Inflammatory macrophage treated with lipopolysaccharide for 1 hour (primary cell): ENCODE results near the gene IGHMBP2.
"Not testable (repeated sequence)": the region's sequence is repeated elsewhere in the genome, so short reads cannot be mapped to it uniquely, and the experiment has no call there.

Source experiments
- DNase-seq, 2 donors: peaks; one replicate each; pipeline ENCODE4 v3.0.0-alpha.2; 2020 to 2022

IGHMBP2 gene

GRCh38 chr11:68903288-68904247, at the start of gene IGHMBP2, which contains the start of gene MRPL21:
IGHMBP2 (plus strand) TSS chr11:68903891; CDS start chr11:68903953, 62 bp downstream.
MRPL21 (minus strand) TSS chr11:68903832; CDS start chr11:68903810, 22 bp downstream.
- peak; percentile 70 to 94 for DNase-seq

DNA sequence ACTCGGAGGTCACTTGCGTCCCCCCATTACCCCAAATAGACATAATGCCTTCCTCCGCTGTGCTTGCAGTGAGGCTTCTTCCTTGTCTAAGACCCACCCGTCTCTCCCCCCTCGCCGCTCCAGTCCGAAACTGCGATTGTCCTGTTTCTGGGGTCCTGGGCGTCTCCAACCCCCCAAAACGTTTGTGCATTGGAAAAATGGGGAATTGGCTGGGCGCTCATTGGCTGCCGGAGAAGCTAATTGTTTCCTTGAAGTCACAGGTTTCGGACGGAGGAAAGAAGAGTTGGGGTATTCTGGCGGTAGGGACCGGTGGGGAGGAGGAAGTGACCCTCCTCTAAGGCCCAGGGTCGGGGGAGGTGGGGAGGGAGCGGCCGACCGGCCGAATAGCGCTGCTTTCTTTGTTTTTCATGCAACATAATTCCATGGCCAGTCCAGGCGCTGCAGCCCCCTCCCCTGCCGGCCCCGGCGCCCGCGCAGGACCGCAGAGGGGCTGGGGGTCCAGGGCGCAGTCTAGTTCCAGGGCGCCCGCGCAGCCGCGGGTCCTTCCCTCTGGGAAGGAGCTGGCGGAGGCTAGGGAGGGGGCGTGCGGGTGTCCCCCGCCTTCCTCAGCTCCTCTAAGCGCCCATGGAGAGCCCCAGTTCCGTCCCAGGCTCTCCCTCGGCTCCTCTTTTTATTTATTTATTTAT, 49.3 kb upstream of the IGHMBP2 start:
- DNase-seq = no peak

GRCh38 chr11:68855205-68855981, 48.3 kb upstream of the IGHMBP2 start:
- DNase-seq = peak; percentile 42 to 54

DNA sequence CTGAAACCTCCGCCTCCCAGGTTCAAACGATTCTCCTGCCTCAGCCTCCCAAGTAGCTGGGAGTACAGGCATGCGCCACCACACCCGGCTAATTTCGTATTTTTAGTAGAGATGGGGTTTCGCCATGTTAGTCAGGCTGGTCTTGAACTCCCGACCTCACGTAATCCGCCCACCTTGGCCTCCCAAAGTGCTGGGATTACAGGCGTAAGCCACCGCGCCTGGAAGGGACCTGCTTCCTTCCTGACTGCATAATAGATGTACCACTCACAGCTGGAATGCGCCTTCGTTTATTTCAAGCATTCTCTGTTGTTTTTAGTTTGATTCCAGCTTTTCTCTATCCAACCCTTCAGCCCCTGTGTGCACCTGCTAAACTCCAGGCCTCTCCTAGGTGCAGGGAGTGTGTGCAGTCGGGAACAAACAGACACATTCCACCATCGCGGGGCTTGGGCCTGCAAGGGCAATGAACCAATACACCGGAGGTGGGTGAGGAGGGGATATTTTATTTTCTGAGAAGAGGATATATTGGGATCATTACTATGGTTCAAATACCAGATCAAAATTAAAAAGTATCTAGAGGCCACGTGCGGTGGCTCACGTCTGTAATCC, 47.2 kb upstream of the IGHMBP2 start:
- DNase-seq = not testable (repeated sequence)

- no peak for DNase-seq
Observed at GRCh38 chr11:68857037-68857586, 46.6 kb upstream of the IGHMBP2 start.

- DNase-seq = no peak
Observed at GRCh38 chr11:68859123-68859522, 44.6 kb upstream of the IGHMBP2 start.

- no peak for DNase-seq
Observed at GRCh38 chr11:68862421-68862820, 41.3 kb upstream of the IGHMBP2 start.

- no peak for DNase-seq
Observed at GRCh38 chr11:68863553-68864265, 40.0 kb upstream of the IGHMBP2 start.

DNA sequence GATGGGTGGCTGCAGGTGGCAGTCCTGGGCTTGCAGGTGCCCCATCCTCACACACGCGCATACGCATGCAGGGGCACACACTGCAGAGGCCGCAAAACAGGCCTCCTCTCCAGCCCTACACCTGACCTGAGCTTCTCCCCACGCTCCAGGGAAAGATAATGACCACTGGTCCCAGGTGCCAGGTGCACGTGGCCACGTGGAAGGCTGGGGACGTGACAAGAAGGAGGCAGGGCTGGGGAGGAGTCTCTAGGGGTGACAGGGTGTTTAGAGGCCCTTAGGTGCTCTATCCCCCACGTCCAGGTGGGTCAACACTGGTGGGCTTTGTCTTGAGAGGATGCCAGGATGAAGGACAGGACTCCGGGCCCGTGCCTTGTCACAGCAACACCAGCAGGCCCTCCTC, 38.5 kb upstream of the IGHMBP2 start:
- DNase-seq = no peak

DNA sequence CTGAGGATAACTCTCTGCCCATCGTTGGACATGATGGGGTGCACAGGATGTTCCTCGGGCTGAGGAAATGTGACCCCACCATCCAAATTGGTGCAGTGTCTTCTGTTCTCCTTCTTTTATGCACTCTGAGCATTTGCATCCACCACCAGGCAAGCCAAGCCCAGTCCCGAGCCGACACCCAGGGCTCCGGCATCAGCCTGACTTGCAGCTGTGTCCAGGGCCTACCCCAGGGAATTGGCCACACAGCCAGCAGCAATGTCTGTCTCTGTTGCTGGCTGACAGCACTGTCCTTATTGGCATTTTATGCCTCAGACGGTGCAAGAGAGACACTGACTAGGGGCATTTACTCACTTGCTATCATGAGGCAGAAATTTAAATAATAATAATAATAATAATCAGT, 36.6 kb upstream of the IGHMBP2 start:
- no peak for DNase-seq

- no peak for DNase-seq
Observed at GRCh38 chr11:68868221-68868835, 35.4 kb upstream of the IGHMBP2 start.

DNA sequence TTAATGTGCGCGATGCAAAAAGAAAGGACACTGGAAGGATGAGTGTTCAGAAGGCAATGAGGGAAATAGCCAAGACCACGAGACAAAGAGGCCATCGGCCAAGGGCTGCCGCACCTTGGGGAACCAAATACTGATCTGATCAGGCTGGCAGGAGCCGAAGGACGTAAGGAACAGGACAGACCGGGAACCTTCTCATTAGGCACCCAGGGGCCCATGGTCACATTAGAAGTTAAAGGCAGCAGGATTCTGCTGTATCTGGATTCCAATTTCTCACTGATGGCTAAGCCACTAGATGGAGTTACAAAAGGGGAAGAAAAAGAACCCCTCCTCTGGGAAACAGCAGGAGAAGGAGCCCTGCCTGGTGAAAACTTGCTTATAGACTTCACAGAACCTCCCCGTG, 33.2 kb upstream of the IGHMBP2 start:
- DNase-seq = no peak

DNA sequence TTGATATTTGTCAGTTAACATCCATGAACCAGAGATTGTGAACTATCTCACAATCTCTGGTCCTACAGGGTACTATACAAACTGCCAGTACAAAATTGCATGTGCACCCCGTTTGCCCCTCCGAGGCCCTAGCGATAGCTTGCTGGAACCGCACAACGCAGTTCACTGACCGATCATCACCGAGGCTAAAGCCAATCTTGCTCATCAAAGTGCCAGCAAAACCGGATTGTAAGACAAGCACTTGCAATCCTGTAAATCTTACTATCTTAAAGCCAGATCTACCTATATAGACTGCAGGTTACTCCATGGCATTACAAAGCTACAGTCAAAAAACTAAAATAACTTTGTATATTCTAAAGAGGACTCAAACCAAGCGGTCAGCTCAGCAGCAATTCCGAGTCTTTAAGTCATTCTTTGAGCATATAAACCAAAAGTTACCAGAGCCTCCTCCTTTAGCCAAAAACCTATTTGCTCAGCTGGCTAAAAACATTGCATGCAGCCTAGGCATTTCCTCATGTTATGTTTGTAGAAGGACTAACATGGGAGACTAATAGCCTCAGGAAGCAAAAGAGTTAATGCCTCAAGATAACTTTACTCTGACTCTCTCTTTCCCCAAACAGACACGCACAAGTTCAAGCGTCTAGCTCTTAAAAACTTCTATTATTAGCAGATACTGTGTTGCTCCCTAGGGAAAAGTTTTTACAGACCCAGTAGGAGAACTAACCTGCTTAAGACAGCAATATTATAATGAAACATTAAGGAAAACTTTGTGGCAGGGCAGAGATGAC, 31.3 kb upstream of the IGHMBP2 start:
- DNase-seq = no peak

DNA sequence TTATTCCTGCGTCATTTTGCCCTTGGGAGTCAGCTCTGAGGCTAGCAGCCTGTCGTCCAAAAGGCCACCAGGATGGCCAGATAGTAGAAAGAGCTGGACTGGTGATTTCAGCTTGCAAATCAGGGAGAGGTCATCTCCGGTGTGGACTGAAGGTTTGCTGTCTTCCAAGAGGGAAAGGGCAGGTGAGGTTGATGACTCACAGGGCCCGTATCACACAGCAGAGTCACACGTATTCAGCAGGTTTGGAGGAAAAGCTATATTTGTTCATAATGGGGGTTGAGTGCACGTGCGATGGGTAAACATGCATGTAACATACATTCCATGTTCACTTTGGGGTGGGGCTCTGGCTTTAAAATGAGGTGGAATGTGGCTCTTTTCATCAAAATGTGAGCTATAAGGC, 25.7 kb upstream of the IGHMBP2 start:
- DNase-seq = no peak

- DNase-seq = no peak
Observed at GRCh38 chr11:68880851-68881250, 22.8 kb upstream of the IGHMBP2 start.

GRCh38 chr11:68881320-68881719, 22.4 kb upstream of the IGHMBP2 start:
- DNase-seq = no peak

DNA sequence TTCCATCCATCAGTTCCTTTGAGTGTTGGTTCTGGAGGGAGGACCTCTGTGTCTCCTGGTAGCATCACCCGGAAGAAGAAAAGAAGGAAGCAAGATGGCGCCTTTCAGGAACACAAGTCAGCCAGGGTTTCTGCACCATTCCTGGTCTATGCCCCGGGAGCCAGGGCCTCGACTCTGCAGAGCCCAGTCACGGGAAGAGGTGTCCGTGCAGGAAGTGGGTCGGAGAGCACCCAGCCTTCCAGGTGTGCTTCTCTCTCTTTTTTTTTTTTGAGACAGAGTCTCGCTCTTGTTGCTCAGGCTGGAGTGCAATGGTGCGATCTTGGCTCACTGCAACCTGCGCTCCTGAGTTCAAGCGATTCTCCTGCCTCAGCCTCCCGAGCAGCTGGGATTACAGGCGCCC, 21.3 kb upstream of the IGHMBP2 start:
- DNase-seq = no peak

DNA sequence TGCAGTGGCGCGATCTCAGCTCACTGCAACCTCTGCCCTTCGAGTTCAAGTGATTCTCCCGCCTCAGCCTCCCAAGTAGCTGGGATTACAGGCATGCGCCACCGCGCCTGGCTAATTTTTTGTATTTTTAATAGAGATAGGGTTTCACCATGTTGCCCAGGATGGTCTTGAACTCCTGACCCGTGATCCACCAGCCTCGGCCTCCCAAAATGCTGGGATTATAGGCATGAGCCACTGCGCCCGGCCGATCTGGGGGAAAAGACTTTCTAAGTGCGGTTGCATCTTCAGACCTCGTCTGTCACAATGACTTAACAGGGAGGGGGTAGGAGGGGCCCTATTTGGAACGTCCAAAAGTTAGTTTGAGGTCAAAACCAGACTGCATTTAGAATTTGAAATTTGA, 18.9 kb upstream of the IGHMBP2 start:
- DNase-seq = not testable (repeated sequence)

- no peak for DNase-seq
Observed at GRCh38 chr11:68889948-68890446, 13.7 kb upstream of the IGHMBP2 start.
